HG03342 (cell line): ENCODE data around the gene BMAL1.
"Not testable (repeated sequence)": the region's sequence is repeated elsewhere in the genome, so short reads cannot be mapped to it uniquely, and the experiment has no call there.

Experiments
- ATAC-seq: cut with Tn5 transposase; IDR thresholded peaks from one replicate; pipeline ENCODE4 v1.9.1; 2021; ENCODE audit warnings: mild to moderate bottlenecking, moderate library complexity; ENCODE audit not compliant: unreplicated experiment

BMAL1 gene

DNA sequence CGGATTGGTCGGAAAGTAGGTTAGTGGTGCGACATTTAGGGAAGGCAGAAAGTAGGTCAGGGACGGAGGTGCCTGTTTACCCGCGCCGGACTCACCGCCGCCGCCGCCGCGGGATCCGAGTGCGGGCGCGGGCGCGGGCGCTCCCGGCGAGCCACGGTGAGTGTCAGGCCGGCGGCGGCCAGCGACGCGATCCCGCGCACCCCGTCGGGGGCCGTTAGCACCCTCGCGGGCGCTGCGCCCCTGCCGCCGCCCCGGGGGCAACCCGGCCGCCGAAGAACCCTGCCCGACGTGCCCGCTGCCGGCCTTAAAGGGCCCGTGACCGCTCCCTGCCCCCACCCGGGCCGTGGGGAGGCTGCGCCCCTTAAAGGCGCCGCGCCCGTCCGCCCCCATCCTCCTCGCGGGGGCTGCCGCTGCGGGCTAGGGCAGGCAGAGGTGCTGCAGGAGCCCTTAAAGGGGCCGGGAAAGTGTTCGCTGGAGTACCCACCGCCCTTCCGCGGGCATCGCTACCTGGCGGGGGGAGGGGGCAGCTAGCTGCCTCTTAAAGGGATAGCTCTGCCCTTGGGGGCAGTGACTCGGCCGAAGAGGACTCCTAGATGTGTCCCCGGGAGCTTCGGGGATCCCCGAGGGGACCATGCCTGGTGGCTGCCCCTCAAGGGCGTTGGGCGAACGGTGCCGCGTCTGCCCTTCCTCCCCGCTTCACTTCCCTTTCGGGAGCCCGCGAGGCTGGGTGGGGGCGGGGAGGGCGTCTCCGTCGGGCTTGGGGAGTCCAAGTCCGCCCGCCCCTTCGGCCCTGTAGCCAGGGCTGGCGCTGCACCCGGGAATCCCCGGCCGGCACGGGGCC is at the start of gene BMAL1:
TSS of gene BMAL1 (plus strand) at position 23 of the 841 bp plus-strand sequence. CDS start 76,519 bp downstream, outside the sequence.
- peak; percentile 19 for ATAC-seq

DNA sequence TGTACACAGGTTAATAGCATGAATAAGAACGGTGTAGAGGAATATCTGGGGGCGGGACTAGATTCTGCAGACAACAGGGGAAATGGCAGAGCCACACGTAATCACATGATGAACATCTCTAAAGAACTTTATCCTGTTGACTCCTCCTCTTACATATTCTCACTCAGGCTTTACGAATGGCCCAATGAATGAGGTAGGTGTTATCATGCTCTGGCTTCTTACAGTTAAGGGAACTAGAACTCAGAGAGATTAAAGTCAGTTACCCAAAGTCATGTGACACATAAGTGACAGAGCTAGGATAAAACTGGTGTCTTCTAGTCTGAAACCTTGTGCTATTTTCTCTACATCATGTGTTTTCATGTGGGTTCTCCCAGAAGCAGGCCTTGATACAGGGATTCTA is 49.0 kb upstream of the BMAL1 start:
- ATAC-seq = no peak

DNA sequence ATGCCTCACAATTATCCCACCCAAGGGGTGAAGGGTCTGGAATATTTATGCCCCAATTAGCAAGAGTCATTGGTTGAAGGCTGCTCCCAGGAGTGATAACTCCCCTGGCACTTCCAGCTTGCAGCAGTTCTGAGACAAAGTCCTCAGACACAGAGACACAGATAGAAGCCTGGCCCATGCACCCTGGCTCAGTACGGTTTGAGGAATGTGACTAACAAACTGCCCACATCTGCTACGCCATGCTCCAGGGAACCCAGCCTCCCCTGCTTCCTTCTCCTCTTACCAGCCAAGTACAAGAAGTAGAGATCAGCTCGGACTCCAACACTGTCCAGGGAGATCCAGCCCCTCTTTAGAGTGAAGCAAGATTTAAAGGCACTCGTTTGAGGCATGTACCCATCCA is 48.5 kb upstream of the BMAL1 start:
- ATAC-seq = no peak

DNA sequence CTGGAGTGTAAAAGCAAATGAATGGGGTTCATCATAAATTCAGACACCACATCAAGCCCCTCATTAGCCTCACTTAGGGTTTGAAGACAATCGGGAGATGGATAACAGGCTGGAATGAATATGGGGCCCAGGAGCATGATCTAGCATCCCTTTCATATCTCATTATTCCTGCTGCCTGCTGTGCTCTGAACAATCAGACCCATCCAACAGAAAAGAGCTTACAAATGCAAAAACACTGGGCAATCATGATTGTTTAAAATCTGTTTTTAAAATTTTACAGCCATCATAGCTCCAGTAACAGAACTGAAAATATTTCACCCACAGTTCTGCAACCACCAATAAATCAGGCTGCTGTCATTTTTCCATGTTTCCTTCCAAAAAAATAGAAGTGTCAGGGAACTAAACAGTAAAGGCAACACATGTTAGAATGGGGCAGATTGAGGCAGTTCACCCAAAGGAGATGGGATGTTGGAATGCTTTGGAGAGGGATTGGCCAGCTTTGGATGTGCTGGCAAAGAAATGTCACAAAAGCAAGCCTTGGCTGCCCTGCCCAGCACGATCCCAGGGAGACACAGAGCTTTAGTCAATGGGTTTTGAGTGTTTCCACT is 47.8 kb upstream of the BMAL1 start:
- ATAC-seq = no peak

DNA sequence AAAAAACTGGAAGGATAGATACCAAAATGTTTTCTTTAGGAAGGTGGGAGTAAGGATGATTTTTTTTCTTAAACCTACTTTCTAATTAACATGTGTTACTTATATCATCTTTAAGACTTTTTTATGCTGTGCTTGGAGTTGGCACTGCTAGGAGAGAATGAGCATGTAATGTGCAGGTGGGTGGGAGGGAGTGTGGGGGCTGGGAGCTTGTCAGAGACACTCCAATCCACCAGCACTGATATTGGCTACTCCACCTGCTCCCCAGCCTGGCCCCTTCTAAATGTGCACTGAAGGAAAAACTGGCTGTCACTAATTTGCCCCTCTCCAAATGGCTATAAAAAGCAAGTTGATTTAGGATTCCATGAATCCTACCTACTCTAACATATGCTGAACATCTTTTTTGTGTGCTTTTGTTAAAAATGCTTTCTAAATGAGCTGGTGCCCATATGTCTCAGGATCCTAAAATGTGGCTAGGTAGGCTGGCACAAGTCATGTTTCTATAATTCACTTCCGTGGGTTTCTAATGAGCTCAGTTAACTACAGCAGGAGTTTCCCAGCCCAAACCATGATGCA is 44.3 kb upstream of the BMAL1 start:
- no peak for ATAC-seq

DNA sequence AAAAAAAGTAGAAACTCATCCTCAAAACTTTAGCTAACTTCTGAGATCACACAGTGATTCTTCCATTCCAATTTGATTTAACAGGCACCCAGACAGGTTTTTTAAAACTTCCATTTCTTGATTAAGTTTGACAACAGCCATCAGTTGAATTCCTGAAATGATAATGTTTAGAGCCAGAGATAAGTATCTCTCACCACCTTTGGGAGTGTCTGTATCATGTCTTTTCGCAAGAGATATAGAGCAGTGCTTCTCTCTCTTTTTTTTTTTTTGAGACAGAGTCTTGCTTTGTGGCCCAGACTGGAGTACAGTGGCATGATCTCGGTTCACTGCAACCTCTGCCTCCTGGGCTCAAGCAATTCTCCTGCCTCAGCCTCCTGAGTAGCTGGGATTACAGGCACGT is 41.7 kb upstream of the BMAL1 start:
- ATAC-seq = no peak

DNA sequence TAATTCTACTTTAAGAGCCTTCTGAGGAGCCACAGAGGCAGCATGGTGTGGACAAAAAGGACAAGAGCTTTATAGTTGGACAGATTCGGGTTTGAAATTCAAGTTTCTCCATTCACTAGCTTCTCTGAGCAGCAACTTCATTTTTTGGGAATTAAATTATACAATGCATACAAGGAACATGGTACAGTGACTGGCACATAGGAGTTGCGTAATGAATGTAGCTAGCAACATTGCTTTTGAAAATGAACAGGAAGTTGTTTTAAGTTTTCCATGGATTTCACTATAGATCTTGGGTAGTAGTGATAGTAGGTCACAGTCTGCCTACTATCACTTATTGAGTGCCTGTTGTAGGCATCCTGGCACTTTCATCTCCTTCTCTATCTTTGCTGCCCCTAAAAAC is 41.0 kb upstream of the BMAL1 start:
- no peak for ATAC-seq

DNA sequence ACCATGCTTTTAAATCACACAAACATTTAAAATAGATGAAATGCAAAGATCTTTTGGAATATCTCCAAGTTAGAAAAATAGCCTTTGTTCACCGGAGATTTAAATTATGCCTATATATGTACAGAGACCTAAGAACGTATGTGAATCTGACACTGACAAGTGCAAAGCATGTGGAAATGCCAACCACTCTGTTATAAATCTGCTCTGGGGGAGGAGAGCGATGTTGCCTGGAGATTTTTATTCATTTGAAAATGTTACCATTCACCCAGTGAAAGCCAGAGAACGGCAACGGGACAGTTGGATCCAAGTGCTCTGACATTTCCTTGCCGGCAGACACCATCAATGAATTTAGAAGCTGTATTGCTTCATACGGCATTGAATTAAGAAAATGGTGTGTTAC is 39.8 kb upstream of the BMAL1 start:
- ATAC-seq = no peak

DNA sequence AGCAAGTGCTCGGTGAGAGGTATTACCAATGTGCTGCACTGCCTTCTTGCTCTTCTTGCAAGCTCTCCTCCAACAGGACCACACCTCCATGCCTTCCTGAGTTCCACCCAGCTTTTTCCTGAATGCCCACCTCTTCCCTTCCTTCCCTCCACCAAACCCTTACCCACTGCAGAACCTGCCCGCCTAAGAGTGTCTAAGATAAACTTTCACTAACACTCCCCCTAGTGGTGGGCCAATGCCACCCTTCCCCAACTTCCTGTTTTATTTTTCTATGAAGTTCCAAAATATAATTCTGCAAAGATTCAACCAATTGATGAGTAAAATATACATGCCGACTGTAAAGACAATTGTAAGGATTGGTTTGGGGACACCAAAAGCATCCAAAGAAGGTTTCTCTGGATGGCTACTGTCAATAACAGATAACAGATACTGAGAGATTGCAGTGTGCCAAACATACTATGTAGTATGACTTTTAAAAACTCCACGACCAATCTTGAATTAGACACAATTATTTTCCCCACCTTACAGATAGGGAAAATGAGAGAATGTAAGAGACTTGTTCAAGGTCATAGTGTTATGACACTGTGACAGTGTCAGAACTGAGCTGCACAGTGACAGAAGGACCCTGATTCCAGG is 38.6 kb upstream of the BMAL1 start:
- ATAC-seq = no peak

DNA sequence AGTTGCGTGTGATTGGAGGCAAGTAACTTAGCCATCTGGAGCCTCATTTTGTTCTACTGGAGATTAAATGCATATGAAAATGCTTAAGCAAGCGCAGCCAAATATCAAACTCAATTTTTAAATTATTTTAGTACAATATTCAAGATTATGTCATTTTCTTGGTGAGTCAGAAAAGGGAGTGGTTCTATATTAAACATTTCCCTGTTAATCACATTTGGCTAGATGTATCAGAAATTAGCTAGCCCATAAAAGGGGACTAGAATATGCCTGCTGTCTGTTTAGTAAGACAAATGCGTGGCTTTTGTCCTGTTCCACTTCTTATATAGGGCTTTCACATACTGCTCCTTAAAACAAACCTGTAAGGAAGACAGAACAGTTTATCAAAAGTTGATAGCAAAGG is 35.0 kb upstream of the BMAL1 start:
- ATAC-seq = no peak

DNA sequence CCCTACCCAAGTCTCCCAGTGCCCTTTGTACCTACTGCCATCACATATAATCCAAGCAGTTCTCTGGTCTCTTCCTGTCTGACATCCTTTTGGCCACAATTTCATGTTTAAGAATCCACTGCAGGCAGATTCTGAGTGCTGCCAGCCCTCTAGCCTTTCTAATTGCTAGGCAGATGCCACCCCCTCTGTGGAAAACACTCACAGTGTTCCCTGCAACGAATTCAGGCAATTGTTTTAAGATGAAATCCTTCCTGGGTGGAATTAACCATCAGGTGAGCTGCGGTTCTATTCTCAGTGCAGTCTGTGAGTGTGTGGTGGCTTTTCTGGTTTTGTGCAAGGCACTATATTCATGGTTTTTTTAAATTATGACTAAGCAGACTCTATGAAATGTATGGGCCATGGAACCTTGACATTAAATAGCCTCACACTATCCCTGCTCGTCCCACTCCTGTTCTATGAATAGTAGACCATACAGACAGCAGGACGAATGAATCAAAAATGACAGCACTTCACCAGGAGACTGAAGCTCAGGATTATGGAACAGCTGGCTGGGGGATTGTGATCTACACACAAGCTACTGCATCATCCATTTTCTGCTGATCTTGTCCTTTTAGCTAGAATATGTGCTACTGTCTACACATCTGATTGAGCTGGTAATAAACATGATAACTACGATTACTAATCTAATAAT is 29.8 kb upstream of the BMAL1 start:
- ATAC-seq = no peak

DNA sequence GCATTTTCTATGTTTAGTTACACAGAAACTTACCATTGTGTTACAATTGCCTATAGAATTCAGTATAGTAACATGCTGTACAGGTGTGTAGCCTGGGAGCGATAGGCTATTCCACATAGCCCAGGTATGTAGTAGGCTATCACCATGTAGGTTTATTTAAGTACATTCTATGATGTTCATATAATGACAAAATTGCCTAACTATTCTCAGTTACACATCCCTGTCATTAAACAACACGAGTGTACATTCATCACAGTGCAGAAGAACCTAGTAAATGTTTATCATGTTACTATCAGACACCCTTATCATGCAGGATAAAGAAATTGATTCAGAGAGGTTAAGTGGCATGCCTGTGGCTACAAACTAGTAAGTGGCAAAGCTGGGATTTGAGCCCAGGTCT is 28.4 kb upstream of the BMAL1 start:
- no peak for ATAC-seq

DNA sequence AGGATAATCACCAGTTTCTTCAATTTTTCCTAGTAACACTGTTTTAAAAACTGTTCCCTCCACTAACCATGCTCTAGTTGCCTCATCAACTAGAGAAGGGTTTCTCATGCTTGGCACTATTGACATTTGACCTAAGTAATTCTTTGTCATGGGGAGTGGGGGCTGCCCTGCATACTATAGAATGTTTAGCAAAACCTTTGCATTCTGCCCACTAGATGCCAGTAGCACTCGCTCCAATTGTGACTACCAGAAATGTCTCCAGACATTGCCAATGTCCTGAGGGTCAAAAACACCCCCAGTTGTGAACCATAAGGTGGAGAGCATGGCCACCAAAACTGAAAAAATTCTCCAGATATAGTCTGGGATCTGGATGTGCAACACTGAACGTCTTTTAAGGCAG is 27.6 kb upstream of the BMAL1 start:
- no peak for ATAC-seq

DNA sequence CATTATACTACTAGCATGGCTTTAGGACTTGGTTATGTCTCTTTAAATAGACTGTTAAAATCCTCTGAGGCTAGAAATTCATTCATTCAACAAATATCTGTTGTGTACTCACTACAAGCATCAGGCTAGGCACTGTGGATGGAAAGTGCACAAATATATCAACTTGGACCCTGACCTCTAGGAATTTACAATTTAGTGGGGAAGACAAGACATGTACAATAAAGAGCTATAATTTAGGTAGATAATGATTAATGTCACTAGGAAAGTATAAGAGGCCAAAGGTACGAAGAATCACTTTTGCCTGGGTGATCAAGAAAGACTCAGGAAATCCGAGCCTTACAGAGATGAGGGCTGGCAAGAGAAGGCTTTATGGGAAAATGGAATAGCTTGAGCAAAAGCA is 25.6 kb upstream of the BMAL1 start:
- ATAC-seq = no peak

DNA sequence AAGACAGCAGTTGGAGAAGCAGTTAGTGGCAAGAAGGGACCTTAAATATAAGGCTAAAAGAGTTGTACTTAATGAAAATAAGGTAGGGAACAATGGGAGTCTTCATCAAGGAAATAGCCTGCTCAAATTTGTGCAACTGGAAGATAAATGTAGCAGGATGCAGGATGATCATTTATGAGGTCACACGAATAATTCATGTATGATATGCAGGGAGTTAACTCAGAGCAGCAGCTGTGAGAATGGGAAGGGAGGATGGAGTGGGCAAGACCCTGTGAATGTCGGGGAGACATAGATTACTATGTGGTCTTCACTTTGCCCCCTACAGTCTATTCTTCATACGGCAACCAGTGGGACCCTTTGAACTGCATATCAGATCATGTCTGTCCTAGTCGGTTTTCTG is 25.2 kb upstream of the BMAL1 start:
- ATAC-seq = no peak

DNA sequence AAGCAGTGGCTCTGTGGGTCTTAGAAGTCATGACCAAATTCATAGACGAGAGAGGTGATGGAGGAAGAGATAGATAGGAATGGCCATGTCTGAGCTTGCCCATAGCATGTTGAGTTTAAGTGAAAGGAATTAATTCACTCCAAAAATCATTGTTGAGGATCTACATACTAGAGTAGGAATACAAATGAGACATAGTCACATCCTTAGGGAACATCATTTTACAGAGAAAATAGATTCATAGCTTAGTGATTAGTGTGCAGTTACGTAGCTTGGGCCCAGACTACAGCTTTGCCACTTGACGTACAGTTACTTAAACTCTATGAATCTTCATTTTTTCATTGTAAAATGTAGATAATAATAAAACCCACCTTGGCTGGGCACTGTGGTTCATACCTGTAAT is 21.4 kb upstream of the BMAL1 start:
- ATAC-seq = no peak

DNA sequence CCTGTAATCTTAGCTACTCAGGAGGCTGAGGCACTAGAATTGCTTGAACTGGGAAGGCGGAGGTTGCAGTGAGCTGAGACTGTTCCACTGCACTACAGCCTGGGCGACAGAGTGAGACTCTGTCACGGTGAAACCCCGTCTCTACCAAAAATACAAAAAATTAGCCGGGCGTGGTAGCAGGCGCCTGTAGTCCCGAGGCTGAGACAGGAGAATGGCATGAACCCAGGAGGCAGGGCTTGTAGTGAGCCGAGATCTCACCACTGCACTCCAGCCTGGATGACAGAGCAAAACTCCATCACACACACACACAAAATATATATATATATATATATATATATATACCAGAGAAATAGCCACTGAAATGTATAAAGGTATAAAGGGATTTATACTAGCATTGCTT is 19.5 kb upstream of the BMAL1 start:
- not testable (repeated sequence) for ATAC-seq

DNA sequence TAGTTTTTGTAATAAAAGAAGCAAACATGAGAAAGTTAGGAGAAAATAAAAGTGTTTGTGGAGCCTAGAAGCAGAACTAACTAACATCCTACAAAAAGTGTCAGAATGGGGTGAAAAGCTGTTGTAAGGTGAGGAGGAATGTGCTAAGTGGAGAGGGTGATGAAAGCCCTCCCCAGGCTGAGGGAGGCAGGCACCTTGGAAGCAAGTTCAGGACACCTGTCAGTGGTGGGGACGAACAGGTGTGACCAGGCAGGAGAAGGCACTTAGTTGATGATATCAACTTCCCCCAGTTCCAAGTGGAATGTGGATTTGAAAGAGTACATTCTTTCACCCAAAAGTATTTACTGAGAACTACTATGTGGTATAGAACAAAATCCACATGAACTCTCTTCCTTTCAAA is 18.7 kb upstream of the BMAL1 start:
- no peak for ATAC-seq

DNA sequence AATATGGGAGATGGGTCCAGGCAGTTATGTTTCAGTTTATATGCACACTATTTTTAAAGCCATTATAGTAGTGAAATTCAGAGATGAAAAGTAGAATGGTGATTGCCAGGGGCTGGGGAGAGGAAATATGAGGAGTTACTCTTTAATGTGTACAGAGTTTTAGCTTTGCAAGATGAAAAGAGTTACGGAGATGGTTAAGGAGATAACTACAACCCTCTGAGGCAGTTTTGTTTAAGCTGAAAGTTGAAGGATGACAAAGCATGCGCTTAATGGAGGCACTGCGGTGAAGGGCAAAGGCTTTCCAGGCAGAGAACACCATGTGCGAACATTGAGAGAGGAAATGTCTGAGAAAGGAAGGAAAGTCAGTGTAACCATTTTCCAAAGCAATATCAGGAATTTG is 18.2 kb upstream of the BMAL1 start:
- no peak for ATAC-seq

DNA sequence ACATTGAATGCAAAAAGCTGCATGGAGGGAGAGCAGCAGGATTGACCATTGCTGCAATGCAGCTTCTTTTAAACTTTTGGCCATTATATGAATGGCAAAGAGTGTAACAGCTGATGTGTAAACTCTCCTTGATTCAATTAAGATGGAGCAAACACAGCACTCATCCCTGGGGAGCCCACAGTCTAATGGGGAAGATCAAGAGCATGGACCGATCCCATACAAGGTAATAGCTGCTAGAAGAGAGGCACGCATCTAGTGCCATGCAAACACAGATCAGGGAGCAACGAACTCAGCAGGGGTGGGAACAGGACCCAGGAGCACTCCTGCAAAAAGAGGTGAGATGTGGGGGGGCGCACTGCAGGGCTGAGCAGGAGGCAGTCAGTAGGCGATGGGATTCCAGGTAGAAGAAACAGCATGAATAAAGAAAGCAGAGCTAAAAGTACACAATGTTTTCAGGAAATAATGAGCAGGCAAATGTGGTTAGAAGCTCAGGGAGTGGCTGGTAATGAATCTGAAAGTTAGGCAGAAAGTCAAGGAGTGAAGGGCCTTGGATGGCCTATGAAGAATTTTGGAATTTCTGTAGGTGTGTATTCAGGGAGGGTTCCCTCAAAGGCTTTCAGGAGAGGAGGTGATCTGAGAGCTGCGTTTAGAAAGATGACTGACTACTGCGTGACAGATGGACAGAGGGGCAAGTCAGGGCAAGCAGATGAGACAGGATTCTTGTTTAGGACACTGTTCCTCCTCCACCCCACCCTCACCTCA is 17.2 kb upstream of the BMAL1 start:
- no peak for ATAC-seq
